Endometrium (tissue), 2 donors: Measurements from ENCODE around the gene VILL.

Source experiments
- FAIRE-seq: peaks from 2 replicates; lab custom pipeline; 2012; peaks lifted over from hg19 to GRCh38; lab: Jason Lieb, UNC
- donor health status: control.
- donor health status: control.

The VILL gene

DNA sequence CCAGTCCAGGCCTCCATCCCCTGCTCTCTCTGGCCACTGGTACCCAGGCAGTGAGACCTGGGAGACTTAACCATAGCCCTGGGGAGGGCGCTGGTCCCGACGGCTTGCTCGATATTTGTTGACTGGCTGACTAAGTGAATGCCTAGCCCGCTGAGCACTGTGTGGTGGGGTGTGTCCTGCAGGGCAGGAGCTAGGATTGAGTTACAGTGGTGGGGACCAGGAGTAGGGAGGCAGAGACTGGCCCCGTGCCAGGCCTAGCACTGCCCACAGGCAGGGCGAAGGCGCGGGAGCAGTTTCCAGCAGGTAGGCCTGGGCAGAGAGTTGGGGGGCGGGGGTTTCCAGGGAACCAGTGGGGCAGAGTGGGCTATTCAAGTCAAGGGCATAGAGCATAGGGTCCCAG lies at the start of gene VILL:
Gene VILL (plus strand): TSS at position 260 of the 400 bp plus-strand sequence. CDS start 2,887 bp downstream, outside the sequence.
- FAIRE-seq, result no peak

- FAIRE-seq, result no peak
Measured at GRCh38 chr3:37941608-37942508, 48.7 kb upstream of the VILL start.

DNA sequence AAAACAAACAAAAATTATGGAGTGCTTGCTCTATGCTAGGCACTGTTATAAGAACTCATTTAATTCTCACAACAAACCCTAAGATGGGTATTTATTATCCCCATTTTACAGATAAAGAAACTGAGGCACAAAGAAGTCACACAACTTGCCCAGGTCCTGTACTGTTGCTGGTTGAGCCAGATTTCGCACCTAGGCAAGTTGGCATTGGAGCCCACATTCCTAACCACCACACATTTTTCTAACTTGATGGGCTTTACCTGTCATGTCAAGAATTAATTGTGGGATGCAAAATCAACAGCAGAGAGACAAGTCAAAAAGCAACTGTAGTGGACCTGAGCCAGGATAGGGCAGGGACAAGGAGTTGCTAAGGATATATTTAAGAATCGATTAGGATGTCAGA lies 47.9 kb upstream of the VILL start:
- no peak for FAIRE-seq

GRCh38 chr3:37943126-37943525 lies 47.5 kb upstream of the VILL start:
- no peak for FAIRE-seq

GRCh38 chr3:37943631-37944314 lies 46.8 kb upstream of the VILL start:
- no peak for FAIRE-seq

- FAIRE-seq, result no peak
Measured at GRCh38 chr3:37944391-37944842, 46.2 kb upstream of the VILL start.

- no peak for FAIRE-seq
Measured at GRCh38 chr3:37945156-37945806, 45.3 kb upstream of the VILL start.

- no peak for FAIRE-seq
Measured at GRCh38 chr3:37945807-37946530, 44.6 kb upstream of the VILL start.

GRCh38 chr3:37946531-37946889 lies 44.1 kb upstream of the VILL start:
- no peak for FAIRE-seq

DNA sequence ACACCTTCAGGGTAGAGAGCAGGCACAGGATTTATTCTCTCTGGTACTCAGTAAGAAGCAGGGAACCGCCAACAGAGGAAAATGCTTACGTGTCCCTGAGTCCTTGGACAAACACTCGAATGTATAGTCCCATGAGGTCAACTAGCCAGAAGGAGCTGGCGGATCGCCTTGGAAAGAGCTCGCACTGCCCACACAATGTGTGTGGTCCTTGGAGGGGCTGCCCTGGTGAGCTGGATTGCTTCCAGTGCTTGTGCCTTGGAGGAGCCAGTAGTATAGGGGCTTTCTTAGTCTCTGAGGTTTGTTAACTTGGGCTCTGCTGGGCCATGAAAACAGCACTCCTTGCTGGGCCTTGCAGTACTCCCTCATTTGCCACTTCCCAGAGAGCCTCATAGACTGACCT lies 40.7 kb upstream of the VILL start:
- no peak for FAIRE-seq

GRCh38 chr3:37952564-37952963 lies 38.0 kb upstream of the VILL start:
- FAIRE-seq, result no peak

DNA sequence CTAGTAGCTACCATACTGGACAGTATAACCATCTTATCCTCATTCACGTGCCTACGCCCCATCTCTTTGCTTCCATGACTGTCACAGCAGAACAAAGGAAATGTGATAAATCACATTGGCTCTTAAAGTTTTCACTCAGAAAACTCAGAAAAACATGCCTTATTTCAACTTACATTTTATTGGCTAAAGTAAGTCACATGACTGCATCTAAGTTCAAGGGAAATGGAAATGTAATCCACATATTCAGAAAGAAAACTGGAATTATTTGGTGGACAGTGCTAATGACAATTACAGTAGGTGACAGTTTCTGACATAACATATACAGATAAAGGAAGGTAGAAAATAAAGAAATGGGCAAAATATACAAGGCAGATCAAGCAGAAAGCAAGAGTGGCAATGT lies 37.4 kb upstream of the VILL start:
- FAIRE-seq, result no peak

GRCh38 chr3:37953707-37954394 lies 36.7 kb upstream of the VILL start:
- no peak for FAIRE-seq

DNA sequence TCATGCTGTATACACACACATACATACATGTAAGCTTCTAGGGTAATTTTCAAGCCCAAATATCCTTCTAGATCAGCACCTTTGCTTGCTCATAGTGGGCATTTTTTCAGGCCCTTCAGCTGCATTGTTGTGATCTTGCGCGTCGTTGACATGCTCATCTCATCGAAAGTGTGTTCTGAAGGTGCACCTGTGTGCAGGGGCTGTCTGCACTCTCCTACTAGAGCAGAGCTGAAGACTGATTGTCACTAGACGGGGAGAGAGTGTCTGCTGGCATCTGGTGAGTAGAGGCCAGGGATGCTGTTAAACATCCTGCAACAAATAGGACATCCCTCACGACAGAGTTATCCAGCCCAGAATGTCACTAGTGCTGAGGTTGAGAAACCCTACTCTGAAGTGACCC lies 35.7 kb upstream of the VILL start:
- no peak for FAIRE-seq

GRCh38 chr3:37955918-37956707 lies 34.5 kb upstream of the VILL start:
- FAIRE-seq, result no peak

DNA sequence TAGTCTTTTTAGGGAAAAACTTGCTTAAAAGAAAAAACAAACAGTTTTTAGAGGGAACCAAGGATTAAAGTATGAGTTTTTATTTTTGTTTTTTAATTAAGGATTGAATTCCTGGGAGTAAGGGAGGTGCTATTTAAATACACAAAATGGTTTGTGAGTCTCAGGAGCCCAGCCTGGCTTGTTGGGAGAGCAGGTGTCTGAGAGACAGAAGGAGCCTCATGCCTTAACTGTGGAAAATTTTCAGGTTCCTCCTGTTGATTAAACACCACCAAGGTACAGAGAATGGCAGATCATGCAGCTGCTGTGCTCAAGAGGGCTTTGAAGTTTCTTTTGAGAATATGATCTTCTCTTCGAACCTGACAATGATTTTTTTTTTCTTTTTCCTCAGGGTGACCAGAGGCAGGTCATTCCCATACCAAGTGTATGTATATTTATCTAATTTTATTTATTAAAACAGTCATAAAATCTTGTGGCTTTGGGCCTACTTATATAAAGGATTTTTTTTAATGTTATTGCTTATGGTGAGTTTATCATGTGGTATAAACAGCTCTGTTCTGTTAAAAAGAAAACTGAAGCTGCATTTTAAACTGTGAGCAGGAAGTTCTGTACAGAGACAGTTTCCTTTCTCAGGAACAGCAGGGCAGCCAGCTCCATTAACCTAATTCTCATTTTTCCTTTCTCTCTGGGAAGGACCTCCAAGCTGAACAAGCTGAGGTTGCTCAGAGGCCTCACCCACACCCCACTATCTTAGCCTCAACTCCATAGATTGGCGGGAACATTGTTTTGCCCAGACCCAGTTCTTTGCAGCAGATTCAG lies 33.7 kb upstream of the VILL start:
- FAIRE-seq, result no peak

DNA sequence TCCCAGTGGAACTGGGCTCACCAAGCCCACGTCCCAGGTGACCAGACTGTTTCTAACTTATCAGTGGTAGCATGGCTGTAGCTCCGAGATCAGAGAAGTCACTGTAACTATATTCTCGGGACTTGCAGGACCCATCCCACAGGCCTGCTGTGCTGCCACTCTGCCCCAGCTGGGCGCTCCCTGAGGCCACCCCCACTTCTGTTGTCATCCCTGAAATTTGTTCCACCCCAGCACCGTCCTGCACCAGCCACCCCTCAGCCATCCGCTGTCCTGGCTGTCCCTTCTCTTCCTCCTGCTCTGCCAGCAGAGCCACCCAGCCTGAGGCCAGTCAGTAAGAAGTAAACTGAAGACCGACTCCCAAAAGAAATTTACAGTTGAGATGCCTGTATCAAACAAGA lies 33.0 kb upstream of the VILL start:
- FAIRE-seq, result no peak

- no peak for FAIRE-seq
Measured at GRCh38 chr3:37961622-37962431, 28.8 kb upstream of the VILL start.

DNA sequence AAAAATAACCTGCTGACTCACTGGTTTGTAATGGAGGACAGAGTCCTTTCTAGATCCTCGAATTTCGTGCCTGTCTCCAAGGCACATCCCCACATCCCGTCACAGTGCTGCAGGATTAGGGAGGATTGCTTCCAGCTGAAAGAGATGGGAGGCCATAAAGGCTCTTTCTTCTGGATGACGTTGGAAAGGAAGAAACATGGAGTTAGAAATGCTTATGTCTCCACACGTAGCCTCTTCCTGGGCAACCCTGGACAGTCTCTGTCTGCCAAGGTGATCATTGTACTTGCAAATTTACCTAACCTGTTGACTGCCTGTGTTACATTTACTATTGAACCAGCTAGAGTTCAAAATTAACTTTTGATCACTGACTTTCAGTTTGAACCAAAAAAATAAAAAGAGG lies 27.6 kb upstream of the VILL start:
- FAIRE-seq, result no peak
